NCI-H524 treated with DMSO at 0.1 percent for 48 hours (cell line): ENCODE data around the gene GMDS.
"Not testable (repeated sequence)": the region's sequence is repeated elsewhere in the genome, so short reads cannot be mapped to it uniquely, and the experiment has no call there.

Experiments used
- DNase-seq: peaks from one replicate; lab custom pipeline; 2025; lab: John Stamatoyannopoulos, UW

Gene GMDS

DNA sequence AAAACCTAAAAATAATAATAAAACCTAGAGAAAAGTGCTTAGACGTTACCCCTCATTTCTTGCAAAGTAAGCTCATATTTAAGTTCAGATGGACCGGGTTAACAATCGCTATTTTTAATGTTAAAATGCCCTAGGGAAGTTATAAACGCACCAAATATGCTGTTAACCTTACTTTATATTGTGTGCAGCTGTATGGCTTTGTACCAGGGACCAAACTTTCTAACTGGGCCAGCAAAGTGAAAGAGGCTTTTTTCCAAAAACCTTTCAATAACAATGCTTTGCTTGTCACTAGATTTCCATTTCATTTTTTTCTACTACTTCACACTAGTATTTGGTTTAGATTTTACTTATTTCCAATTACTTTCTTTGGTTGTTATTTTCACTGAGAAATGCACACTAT is 387.2 kb downstream of the GMDS start:
- DNase-seq = no peak

DNA sequence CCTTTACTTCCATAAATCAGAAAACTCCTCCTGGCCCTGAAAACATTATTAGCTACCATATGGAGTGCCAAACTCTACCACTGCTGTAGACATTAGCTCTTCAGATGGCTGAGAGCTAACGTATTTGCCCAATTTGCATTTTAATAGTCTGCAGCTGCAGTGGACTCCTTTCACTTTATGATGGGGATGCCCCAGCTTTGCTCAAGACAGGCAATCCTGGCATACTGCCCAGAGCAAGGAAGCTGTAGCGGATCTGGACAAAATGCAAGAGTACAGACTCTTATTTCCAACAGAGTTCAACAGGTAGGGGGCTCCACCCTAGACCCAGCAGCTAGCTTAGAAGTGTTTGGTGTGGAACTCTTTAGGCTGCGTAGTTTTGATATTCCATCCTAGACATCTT is 389.0 kb downstream of the GMDS start:
- peak; percentile 86 for DNase-seq

DNA sequence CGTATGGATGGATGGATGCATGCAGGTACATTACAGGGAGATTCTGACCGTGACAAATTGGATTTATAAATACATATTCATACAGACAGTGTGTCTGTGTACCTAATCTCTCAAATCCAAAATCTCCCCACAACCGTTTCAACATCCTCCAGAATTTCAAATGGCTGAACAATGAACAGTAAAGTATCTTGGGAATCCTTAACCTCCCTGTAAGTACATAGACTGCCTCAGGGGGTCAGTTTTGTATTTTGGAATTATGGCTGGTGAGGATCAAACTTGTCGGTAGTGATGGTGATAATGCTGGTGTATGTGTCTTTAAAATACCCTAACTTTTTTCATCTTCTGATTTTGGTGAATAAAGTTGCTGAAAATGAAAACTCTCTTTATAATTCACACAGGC is 389.5 kb downstream of the GMDS start:
- no peak for DNase-seq

DNA sequence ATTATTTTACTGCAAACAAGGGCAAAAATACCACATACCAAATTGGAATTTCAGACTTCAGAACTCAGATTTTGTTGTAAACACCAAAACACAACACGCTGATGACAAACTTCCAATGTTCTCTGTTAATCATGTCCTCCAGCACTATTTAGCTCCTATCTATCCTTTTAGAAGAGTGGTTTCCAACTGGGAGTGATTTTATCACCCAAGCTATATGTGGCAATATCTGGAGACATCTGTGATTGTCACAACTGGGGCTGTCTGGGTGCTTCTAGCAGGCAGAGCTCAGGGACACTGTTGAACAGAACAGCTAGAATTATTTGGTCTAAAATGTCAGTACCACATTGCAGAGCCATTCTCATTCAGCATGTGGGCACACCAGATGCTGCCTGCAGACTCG is 391.1 kb downstream of the GMDS start:
- DNase-seq = no peak

DNA sequence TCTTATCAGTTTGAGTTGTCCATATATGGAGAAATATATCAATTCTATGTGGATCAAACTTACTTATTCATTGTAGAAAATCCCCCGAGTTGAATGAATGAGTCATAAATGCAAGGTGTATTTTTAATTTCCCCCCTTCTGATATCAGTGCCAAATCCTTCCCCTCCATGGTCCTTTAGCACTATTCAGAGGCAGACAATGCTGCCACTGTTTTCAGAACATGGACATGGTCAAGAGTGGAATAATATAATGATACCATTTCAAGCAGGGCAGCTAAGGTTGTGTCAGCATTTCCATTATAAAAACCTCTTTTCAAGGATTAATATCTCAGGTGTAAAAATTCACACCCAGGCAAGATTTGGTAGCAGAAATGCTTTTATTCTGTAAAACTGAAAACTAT is 391.6 kb downstream of the GMDS start:
- DNase-seq = no peak

DNA sequence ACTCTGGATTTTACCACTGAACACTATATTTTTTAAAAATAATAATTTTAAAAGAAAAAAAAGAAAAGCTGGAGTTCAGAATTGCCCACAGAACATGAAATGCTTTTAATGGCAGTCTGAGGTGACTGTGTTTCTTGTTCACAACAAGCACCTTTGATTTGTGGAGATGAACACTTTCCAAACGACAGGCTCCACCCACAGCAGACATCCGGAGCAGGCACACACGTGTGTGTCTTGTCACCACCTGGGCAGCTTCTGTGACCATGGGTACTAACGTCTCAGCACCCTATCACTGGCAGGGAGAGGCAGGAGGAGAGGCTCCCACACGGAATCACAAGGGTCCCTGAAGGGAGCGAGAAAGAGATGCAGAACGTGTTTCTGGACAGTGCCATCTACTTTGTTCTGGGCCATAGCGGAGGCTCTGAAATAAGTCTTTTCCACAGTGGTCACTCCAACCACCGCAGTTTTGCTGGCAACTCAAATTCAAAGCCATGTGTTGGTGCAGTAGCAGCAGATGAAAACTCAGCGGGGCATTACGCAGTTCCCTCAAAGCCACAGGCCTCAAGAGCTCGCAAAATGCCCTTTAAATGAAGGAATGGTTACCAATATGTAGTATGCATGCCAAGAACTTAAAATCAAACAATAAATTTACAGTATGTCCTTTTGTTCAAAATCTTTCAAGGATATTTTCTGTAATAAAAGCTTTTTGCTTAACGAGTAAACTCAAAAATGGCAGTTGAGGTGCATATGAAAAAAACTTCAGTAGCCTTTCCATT is 393.5 kb downstream of the GMDS start:
- DNase-seq = no peak

DNA sequence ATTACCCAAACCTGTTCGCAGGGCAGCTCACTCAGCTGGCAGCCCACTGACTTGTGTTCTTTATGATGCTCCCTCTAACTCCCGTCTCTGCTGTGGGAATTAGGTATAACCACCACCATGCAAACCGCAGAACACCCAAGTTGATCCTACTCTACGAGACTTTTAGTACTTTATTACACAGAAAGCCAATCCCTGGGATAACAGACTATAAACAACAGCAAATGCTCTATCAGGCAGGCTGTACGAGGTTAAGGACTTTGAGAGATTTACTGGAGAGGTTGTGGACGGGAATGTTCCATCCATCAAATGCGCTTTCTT is 394.6 kb downstream of the GMDS start:
- DNase-seq = no peak

DNA sequence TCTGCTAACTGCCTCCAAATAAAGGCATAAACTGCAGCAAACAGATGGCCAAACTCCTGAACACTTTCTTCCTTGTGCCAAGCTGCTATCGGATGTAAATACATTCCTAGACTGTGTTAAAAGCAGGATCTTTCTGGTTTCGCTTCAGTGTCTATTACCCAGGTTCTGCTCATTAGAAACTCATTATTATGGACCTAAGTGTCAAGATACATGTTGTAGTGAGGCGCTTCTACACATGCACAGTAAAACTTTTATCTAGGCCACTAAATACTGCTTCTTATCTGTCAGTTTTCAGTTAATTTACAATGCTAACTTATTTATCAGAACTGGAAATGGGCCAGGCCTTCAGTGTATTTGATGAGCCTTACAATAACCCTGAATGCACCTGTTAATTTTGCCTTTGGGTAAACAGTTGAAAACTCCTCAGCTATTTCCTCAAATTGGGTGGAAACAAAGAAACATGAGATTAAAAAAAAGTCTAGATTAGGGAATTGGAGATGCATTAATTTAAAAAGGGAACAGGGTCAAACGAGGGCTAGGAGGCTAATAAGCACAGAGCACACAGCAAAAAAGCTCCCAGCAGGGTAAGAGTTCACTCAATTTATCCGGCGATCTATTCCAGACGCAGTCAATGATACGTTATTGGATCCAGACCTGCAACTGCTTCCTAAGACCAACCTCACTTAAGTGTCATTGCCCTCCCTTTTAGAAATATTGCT is 395.1 kb downstream of the GMDS start:
- DNase-seq = no peak

DNA sequence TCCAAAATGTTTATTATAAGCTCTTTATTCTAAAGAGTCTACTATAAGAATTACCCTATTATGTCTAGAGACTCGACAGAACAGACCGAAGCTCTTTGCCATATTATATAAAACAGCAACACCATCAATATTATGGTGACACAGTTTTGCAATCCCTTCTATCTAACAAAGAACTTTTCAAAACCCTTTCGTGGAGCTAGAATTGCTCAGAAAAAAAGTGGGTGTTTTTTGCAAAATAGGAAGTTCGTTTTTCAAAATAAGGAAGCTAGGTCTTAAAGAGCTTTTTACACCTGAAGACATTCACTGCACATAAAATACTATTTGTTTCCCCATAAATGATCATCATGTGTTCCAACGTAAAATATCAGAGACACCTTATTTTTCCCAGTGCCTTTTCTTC is 395.7 kb downstream of the GMDS start:
- no peak for DNase-seq

DNA sequence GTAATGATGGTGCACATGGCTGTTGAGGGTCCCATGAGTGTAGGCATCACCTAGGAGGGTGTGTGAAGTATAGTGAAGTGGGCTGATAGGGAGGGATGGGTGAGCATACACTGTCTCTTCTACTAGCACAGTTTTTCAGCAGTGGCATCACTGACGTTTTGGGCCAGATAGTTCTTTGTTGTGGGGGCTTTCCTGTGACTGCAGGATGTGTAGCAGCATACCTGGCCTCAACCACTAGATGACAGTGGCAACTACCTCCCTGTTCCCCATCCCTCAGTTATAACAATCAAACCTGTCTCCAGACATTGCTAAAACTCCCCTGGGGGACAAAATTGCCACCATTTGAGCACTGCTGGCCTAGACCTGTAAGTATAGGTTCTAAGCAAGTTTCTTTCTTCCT is 396.7 kb downstream of the GMDS start:
- DNase-seq = no peak

DNA sequence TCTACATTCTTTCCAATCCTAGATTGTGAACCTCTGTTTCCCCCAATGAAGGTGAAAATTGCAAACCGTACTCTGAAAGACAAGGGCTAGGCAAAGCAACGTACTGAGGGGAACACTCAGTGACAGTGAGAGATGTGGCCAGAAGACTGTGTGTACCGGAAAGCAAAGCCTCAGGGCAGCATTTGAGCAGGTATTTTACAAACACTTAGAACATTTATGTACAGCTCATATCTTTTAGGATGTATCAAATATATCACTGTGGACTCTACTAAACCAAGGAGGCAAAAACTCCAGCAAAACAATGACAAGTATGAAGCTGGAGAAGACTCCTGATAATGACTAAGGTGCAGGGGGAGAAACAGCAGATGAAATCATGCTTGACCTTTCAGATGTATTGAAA is 398.8 kb downstream of the GMDS start:
- no peak for DNase-seq

DNA sequence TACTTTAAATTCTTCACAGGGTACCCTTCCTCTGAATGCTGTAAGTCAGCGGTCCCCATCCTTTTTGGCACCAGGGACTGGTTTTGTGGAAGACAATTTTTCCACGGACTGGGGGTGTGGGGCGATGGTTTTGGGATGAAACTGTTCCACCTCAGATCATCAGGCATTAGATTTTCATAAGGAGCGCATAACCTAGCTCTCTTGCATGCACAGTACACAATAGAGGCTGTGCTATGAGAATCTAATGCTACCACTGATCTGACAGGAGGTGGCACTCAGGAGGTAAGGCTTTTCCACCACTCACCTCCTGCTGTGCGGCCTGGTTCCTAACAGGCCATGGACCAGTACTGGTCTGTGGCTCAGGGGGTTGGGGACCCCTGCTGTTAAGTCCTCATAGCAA is 399.9 kb downstream of the GMDS start:
- not testable (repeated sequence) for DNase-seq

DNA sequence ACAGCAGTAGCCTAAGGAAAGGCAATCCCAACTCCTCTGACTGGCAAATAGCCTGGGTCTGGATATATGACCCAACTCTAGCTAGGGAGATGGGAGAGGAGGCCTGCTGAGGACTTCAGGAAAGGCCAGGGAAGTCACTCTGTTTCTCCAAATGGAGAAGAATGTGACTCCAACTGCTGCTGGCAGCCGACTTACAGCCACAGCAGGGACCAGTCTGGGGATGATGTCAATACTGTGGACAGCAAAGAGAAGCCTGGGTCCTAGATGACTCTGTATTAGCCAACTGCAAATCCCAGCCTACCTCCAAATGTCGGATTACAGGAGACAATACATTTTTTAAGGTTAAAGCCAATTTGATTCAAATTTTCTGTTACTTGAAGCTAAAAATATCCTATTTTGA is 403.1 kb downstream of the GMDS start:
- no peak for DNase-seq

DNA sequence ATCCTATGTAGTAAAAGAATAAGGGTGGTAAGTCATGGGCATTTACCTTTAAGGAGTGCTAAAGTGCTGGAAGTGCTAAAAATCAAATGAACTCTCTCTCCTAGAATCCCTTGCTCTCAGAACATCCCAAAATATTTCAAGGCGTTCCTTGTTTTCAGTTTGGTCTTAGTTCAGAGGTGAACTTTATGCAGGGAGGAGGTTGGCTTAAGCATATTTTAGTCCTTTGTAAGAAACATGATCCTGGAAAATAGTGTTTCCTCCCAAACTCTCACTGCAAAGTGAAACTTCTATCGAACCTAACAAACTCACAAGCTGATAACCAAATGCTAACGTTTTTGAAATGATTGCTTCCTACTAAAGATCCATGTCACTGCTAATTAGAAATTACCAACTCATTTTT is 404.3 kb downstream of the GMDS start:
- DNase-seq = no peak

DNA sequence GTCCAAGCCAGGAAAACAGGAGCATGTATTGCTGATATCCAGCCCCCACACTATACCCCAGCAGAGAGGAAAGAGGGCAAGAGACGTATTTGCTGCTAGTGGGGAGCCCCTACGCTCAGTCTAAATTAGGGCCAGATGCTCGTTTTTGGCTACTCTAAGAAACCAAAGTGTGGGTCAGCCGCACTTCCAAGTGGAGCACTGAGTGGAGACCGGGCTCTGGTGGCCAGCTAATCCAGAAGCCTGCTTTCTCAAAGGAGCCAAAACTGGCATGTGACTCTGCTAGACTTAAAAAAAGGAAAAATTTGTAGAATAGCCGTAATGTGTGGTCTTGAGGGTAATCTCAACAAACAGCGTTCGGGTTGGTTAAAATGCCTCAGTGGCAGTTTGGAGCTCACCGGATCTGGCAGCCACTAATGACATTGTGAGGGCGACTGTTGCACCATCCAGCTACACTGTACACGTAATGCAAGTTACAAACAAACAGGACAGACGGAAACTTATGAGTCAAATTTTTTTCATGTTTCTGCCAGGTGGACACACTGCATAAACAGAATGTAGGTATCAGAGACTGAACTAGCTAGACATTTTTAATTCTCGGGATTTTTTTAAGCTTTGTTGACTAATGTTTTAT is 404.8 kb downstream of the GMDS start:
- DNase-seq = no peak

DNA sequence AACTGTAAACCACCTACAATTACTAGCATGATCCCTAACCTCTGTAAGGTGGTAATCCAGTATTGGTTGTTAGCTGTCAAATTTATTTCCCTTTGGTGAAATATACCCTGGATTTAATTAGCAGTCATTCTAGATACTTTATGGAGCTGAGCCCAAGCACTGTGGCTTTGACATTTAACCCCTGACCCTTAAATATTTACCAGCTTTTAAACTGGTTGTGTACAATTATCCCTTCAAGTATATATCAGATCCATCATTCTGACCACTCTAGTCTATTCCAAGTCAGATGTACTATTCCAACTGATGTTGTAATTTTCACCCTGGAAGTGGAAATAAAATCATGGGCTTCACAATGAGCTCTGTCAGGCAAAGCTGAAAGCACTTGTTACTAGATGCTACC is 406.0 kb downstream of the GMDS start:
- DNase-seq = no peak

DNA sequence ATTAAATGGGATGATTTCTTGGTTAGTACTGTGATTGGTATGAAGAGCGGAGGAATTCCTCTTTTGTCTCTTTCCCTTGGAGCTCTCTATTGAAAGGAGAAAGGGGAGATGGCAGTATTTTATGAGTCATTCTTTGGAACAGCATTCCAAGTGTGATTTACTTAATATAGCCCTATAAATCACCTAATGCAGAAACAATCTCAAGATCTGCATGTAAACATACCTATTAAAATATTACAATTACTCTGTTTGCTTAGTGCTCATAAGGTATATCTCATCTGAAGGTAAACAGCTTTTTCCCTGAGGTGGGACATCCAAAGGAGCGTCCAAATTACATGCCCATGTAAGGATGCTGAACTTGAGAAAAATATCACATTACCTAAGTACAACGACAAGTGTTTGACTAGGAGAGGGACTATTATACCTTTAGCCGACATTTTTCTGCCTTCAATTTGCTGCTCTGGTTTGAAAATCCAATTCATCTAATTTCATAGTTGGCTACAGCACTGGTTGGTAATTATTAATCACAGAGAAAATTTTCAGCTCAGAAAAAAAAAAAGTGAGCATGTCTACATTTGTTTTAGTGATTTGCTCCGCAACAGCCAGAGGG is 406.7 kb downstream of the GMDS start:
- DNase-seq = no peak

DNA sequence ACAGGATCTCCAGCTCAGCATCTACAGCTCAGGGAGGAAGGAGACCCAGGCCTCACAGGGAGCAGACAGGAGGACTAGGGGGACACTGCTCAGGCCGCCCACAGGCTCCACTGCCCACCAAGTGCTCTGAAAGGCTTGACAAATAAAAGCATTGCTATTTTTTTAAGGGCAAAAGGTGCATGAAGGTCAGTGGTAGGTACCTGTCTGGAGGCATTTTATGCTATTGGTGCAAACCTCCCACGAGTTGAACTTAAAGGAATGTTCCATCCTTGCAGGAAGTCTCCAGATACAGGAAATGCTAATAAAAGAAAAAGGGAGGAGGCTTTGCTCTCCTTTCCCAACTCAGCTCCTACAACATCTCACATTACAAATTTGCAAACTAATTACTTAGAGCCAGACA is 407.6 kb downstream of the GMDS start:
- no peak for DNase-seq

DNA sequence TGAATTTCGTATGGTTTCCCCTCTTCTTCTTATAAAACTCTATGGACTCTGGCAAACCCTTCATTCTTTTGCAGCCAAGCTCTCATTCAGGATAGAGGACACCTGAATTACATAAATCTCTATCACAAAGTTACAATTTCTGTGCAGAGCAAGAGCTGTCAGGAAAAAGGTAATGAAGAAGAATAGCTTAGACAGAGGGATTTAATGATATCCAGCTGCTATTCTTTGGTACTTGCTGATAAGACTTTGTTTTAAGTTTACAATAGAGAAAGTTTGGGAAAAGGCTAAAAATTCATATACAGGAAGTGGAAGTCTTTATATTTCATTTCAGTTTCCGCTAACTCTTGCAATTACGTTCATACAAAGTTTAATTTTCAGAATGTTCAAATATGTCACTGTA is 408.7 kb downstream of the GMDS start:
- DNase-seq = no peak

DNA sequence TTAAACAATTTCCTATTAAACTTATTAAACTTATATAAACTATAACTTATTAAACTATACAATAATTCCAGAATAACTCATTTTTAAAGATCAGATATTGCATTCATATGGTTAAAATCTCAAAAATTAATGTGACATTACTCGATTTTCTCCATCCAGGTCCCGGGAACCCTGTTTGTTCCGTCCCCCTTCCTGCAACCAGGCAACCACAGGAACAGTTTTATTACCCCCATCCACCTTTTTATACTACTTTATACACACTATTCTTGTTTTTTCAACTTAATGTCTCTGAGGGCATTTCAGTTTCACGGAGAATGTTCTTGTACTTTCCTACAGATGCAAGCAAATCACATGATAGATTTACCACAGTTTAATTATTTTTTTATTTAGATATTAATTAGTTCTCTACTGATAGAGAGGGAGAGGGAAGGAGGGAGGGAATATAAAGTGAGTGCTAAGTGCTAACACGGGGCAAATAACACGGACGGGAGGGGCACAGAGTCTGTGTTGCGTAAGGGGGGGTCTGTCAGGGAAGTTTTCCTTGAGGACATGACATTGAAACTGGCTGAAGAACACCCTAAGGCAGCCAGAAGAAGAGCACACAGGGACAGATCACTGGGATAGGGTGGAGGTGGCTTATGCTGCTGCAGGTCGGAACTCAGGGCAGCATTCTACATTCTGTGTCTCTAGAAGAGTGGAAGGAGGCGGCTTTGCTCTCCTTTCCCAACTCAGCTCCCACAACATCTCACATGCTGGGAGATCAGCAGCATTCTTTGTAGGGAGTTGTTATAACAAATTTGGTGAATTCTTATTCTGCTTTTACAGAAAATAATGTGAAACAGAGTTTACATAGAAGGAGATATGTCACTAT is 410.5 kb downstream of the GMDS start:
- no peak for DNase-seq

DNA sequence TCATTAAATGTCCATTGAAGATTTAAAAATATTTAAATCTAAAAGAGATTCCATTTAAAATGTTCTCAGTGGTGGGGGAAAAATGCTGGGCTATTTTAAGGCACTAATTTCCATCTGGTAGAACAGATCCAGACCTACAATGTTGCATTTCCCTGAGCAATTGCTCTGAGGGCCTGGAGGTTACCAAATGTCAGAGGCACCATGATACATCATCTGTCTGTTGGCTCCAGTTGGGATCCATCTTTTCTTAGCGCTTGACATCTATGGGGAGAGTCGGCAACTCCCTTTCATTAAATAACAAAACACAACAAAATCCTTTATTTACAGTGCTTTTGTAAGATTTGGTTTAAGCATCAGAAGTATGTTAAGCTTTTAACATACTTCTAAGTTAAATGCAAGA is 411.2 kb downstream of the GMDS start:
- no peak for DNase-seq
